NT2/D1 (cell line): ENCODE results near the gene SEMA3A.

Source experiments
- SUZ12 ChIP-seq: IDR thresholded peaks from 2 replicates; pipeline ENCODE4 v1.6.1; 2011; ENCODE audit not compliant: insufficient read length, insufficient read depth; ENCODE audit errors: extremely low read depth
- YY1 ChIP-seq: IDR thresholded peaks from 2 replicates; pipeline ENCODE4 v1.6.1; 2011; ENCODE audit not compliant: insufficient read length, insufficient read depth
- ZNF274 ChIP-seq: IDR thresholded peaks from 2 replicates; pipeline ENCODE4 v1.6.1; 2011; ENCODE audit warnings: mild to moderate bottlenecking, low read depth, low read length

- no peak for TF ChIP-seq ZNF274
- TF ChIP-seq YY1: no peak
- no peak for TF ChIP-seq SUZ12
These were observed 70.5 kb downstream of the SEMA3A start for GRCh38 chr7:84123965-84124547.
